IMR-90 (cell line): Measurements from ENCODE around the gene LYPD6B. TPM values are rescaled to one million over a fixed set of nuclear protein-coding genes. Genes with fewer than 3 reads are reported as not detected.

Experiments used
- ATAC-seq: fragments of 200-7000 bp; cut with Tn5 transposase; 2 replicates; pipeline ENCODE4 v1.9.1; 2020; ENCODE audit warnings: low read depth, mild to moderate bottlenecking, moderate library complexity
- BruUV-seq: library from RNA; stranded (reverse); fragments of 400-500 nt; replicated peaks from 2 replicates; lab custom pipeline; 2021; lab: Mats Ljungman, UMichigan
- CTCF ChIA-PET: fragments of 300-600 bp; formaldehyde crosslinking; extraction: SDS; loops from one replicate; lab custom pipeline; 2021; ENCODE audit warnings: antibody characterized with exemption; lab: Yijun Ruan, JAX
- POLR2A ChIA-PET: fragments of 300-600 bp; sonication (Branson Sonifier 250); formaldehyde crosslinking; loops from one replicate; lab custom pipeline; 2022; ENCODE audit warnings: antibody characterized with exemption; ENCODE audit not compliant: unreplicated experiment; lab: Charles Lee
- DNase-seq: peaks from one replicate; pipeline ENCODE4 v3.0.0; 2013
- H2AFZ ChIP-seq: replicated peaks from 2 replicates; pipeline ENCODE3; 2013; ENCODE audit warnings: low read length, mild to moderate bottlenecking; ENCODE audit not compliant: poor library complexity
- H2AK5ac ChIP-seq: 2 replicates; pipeline ENCODE4 v1.6.1; 2013; ENCODE audit warnings: low read depth, low read length, inconsistent platforms
- H2AK9ac ChIP-seq: replicated peaks from 2 replicates; pipeline ENCODE3; 2013; ENCODE audit warnings: mild to moderate bottlenecking, low read depth, low read length, moderate library complexity; ENCODE audit not compliant: poor library complexity
- H2BK120ac ChIP-seq: 2 replicates; pipeline ENCODE4 v1.6.1; 2013; ENCODE audit warnings: low read depth, low read length, inconsistent platforms
- H2BK15ac ChIP-seq: 3 replicates; pipeline ENCODE4 v1.6.1; 2013; ENCODE audit warnings: low read depth, low read length, inconsistent platforms
- H2BK20ac ChIP-seq: 2 replicates; pipeline ENCODE4 v1.6.1; 2013; ENCODE audit warnings: low read depth, mild to moderate bottlenecking, inconsistent platforms, low read length, moderate library complexity
- H2BK5ac ChIP-seq: 2 replicates; pipeline ENCODE4 v1.6.1; 2013; ENCODE audit warnings: mild to moderate bottlenecking, low read depth, low read length, inconsistent platforms; ENCODE audit not compliant: poor library complexity, severe bottlenecking
- H3K14ac ChIP-seq: replicated peaks from 2 replicates; pipeline ENCODE4 v1.6.1; 2013; ENCODE audit warnings: low read depth, low read length, inconsistent platforms
- H3K18ac ChIP-seq: 2 replicates; pipeline ENCODE4 v1.6.1; 2013; ENCODE audit warnings: low read depth, low read length, control low read depth
- H3K23ac ChIP-seq: 2 replicates; pipeline ENCODE4 v1.6.1; 2013; ENCODE audit warnings: low read depth, low read length, inconsistent platforms
- H3K27ac ChIP-seq: 2 replicates; pipeline ENCODE4 v1.5.1; 2013; ENCODE audit warnings: mild to moderate bottlenecking, control low read depth, low read length; ENCODE audit not compliant: insufficient read depth
- H3K27me3 ChIP-seq: 2 replicates; pipeline ENCODE4 v1.6.1; 2013; ENCODE audit warnings: low read length; ENCODE audit not compliant: control insufficient read depth, insufficient read depth
- H3K36me3 ChIP-seq: 2 replicates; pipeline ENCODE4 v1.6.1; 2013; ENCODE audit warnings: low read length, mixed read lengths; ENCODE audit not compliant: control insufficient read depth, insufficient read depth
- H3K4ac ChIP-seq: 2 replicates; pipeline ENCODE4 v1.6.1; 2013; ENCODE audit warnings: low read depth, low read length, inconsistent platforms
- H3K4me1 ChIP-seq: 2 replicates; pipeline ENCODE4 v1.6.1; 2013; ENCODE audit warnings: low read length, mixed read lengths; ENCODE audit not compliant: control insufficient read depth, insufficient read depth
- H3K4me2 ChIP-seq: 2 replicates; pipeline ENCODE4 v1.6.1; 2013; ENCODE audit warnings: low read depth, mild to moderate bottlenecking, control low read depth, low read length, moderate library complexity
- H3K4me3 ChIP-seq: 2 replicates; pipeline ENCODE4 v1.5.1; 2013; ENCODE audit warnings: low read depth, mild to moderate bottlenecking, control low read depth, low read length, moderate library complexity; ENCODE audit not compliant: insufficient read depth
- H3K56ac ChIP-seq: 2 replicates; pipeline ENCODE4 v1.6.1; 2013; ENCODE audit warnings: low read length, inconsistent platforms; ENCODE audit not compliant: insufficient read depth; ENCODE audit errors: extremely low read depth
- H3K79me1 ChIP-seq, 2 experiments: 2 replicates each; pipeline ENCODE4 v1.6.1; 2013; ENCODE audit warnings: low read length in 2 of 2, inconsistent platforms in 1 of 2, low read depth in 1 of 2
- H3K9ac ChIP-seq: 2 replicates; pipeline ENCODE4 v1.6.1; 2013; ENCODE audit warnings: low read depth, low read length, control low read depth
- H3K9me1 ChIP-seq: 2 replicates; pipeline ENCODE4 v1.6.1; 2013; ENCODE audit warnings: low read length, inconsistent platforms; ENCODE audit not compliant: insufficient read depth
- H3K9me3 ChIP-seq: 2 replicates; pipeline ENCODE4 v1.6.1; 2013; ENCODE audit warnings: low read length; ENCODE audit not compliant: control insufficient read depth, insufficient read depth
- H4K20me1 ChIP-seq: 2 replicates; pipeline ENCODE4 v1.6.1; 2013; ENCODE audit warnings: low read length, inconsistent platforms; ENCODE audit not compliant: insufficient read depth
- H4K5ac ChIP-seq: 2 replicates; pipeline ENCODE4 v1.6.1; 2013; ENCODE audit warnings: mild to moderate bottlenecking, low read depth, low read length, control low read depth
- H4K8ac ChIP-seq, 2 experiments: 2 replicates each; pipeline ENCODE4 v1.6.1; 2013; ENCODE audit warnings: low read depth in 2 of 2, low read length in 2 of 2, control low read depth in 1 of 2, inconsistent platforms in 1 of 2
- H4K91ac ChIP-seq: 2 replicates; pipeline ENCODE4 v1.6.1; 2013; ENCODE audit warnings: low read depth, low read length, inconsistent platforms; ENCODE audit not compliant: insufficient read depth
- BHLHE40 ChIP-seq: fragments of 150-350 bp; IDR thresholded peaks from 2 replicates; pipeline ENCODE4 v1.6.1; 2016; ENCODE audit warnings: mild to moderate bottlenecking, low read depth, low read length
- CEBPB ChIP-seq: IDR thresholded peaks from 2 replicates; pipeline ENCODE4 v1.6.1; 2012; ENCODE audit warnings: low read depth, low read length, improper control_type of control experiment
- CHD1 ChIP-seq: IDR thresholded peaks from 2 replicates; pipeline ENCODE4 v1.6.1; 2012; ENCODE audit warnings: low read depth, low read length, improper control_type of control experiment
- FOS ChIP-seq: fragments of 150-350 bp; IDR thresholded peaks from 2 replicates; pipeline ENCODE4 v1.6.1; 2016; ENCODE audit warnings: low read depth, low read length
- MAFK ChIP-seq: IDR thresholded peaks from 2 replicates; pipeline ENCODE4 v1.6.1; 2012; ENCODE audit warnings: low read depth, low read length, improper control_type of control experiment
- MAZ ChIP-seq: IDR thresholded peaks from 2 replicates; pipeline ENCODE4 v1.6.1; 2012; ENCODE audit warnings: low read depth, mild to moderate bottlenecking, low read length, improper control_type of control experiment, moderate library complexity, borderline replicate concordance
- MXI1 ChIP-seq: IDR thresholded peaks from 2 replicates; pipeline ENCODE4 v1.6.1; 2012; ENCODE audit warnings: low read depth, mild to moderate bottlenecking, low read length, moderate library complexity, borderline replicate concordance
- NFE2L2 ChIP-seq: fragments of 150-350 bp; IDR thresholded peaks from 2 replicates; pipeline ENCODE4 v1.6.1; 2016; ENCODE audit warnings: low read depth, mild to moderate bottlenecking, low read length
- POLR2A ChIP-seq: IDR thresholded peaks from 2 replicates; pipeline ENCODE4 v1.6.1; 2012; ENCODE audit warnings: mild to moderate bottlenecking, low read depth, low read length
- RAD21 ChIP-seq: IDR thresholded peaks from 2 replicates; pipeline ENCODE4 v1.6.1; 2012; ENCODE audit warnings: low read length, improper control_type of control experiment
- RCOR1 ChIP-seq: IDR thresholded peaks from 2 replicates; pipeline ENCODE4 v1.6.1; 2012; ENCODE audit warnings: mild to moderate bottlenecking, low read length, improper control_type of control experiment; ENCODE audit not compliant: insufficient replicate concordance
- RFX5 ChIP-seq: IDR thresholded peaks from 2 replicates; pipeline ENCODE4 v1.8.0; 2012; ENCODE audit warnings: low read depth, mild to moderate bottlenecking, low read length, moderate library complexity
- SMC3 ChIP-seq: fragments of 150-350 bp; IDR thresholded peaks from 2 replicates; pipeline ENCODE4 v1.6.1; 2016; ENCODE audit warnings: low read depth, mild to moderate bottlenecking, antibody characterized with exemption, low read length, moderate library complexity
- WGBS, 2 experiments: methylation state at CpG; one replicate each; pipeline versions ENCODE4 v1.1.5 to v1.1.7; 2013; ENCODE audit warnings: missing lambda C conversion rate in 2 of 2; ENCODE audit not compliant: insufficient read length in 1 of 2; ENCODE audit errors: extremely low coverage in 2 of 2; 5-methylcytosine and 5-hydroxymethylcytosine counted together
- dilution Hi-C: fragments of 300-500 bp; cut with HindIII; formaldehyde crosslinking; loops from one replicate; pipeline ENCODE4 v1.14.3; 2018; ENCODE audit warnings: low sequenced_read_pairs; ENCODE audit not compliant: unreplicated experiment
- in situ Hi-C: fragments of 300-500 bp; cut with MboI; formaldehyde crosslinking; loops from 3 replicates; pipeline ENCODE4 v1.14.3; 2019; ENCODE audit warnings: low sequenced_read_pairs, inconsistent platforms, mixed read lengths
- intact Hi-C: fragments of 100-400 bp; cut with micrococcal nuclease; formaldehyde crosslinking; loops from 2 replicates; pipeline ENCODE4 v1.10.0; 2022
- polyA plus RNA-seq, 3 experiments: library from polyadenylated mRNA; depleted of rRNA; stranded (reverse); fragments of >200 nt; gene quantifications; 2 replicates each; pipeline ENCODE4 v1.2.3, GENCODE V29; 2012; ENCODE audit warnings: low replicate concordance in 1 of 3
- total RNA-seq: library from RNA; depleted of rRNA; stranded (reverse); fragments of >200 nt; gene quantifications from 2 replicates; pipeline ENCODE4 v1.2.3, GENCODE V29; 2012
- TF ChIP-seq, protein P1 (sequence below): conservative IDR thresholded peaks from 2 replicates; pipeline ENCODE4 v1.5.1; 2012; ENCODE audit warnings: mild to moderate bottlenecking, low read depth, low read length, improper control_type of control experiment
- TF ChIP-seq, protein P2 (sequence below): fragments of 150-350 bp; IDR thresholded peaks from 2 replicates; pipeline ENCODE4 v1.6.1; 2017; ENCODE audit warnings: mild to moderate bottlenecking, antibody characterized with exemption, low read length, low read depth
- TF ChIP-seq, protein P3 (sequence below): fragments of 150-350 bp; IDR thresholded peaks from 2 replicates; pipeline ENCODE4 v1.6.1; 2016; ENCODE audit warnings: low read depth, mild to moderate bottlenecking, low read length, moderate library complexity, borderline replicate concordance

LYPD6B gene
- total and polyA plus RNA-seq, 2 of the 4 experiments (the other 2 are of a cell fraction) = 0.05 TPM; not detected in 1

DNA sequence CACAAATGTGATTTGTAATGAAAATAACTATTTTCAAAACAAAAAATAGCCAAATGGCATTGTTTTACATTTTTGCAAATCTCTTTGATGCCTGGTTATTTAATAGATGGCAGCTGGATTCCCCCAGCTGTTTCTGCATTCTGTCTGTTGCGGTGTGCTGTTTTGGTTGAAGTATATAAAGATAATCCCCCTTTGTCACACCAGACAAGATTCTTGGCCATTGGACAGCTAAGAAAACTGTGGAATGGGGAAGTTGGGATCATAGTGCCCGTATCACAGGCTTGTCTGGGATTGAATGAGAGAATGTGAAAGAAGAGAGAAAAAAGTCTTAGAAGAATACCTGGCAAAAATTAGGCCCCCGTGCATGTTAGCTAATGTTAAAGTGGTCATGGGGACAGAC is 19.5 kb upstream of the LYPD6B start:
- no peak overlapping the region for H3K27ac ChIP-seq
- no peak for DNase-seq
- intact Hi-C loops = no loop called here

More for the DNA sequence above, 19.5 kb upstream of the LYPD6B start:
- H3K36me3 ChIP-seq = no peaks in the 10 kb centered on the region
- no peak overlapping the region for H3K9ac ChIP-seq
- dilution Hi-C loops (no loop called here), in situ Hi-C loops (loop anchor here (5.0 kb wide), 1 partner anchor 543 kb away; no protein-coding TSS in a partner anchor)
- no peaks in the 10 kb centered on the region for H3K9me1 ChIP-seq
- H4K91ac ChIP-seq = no peak overlapping the region
- H3K56ac ChIP-seq = no peak overlapping the region
- no peak for TF ChIP-seq RFX5
- TF ChIP-seq MAFK = no peak
- TF ChIP-seq, protein P1, sequence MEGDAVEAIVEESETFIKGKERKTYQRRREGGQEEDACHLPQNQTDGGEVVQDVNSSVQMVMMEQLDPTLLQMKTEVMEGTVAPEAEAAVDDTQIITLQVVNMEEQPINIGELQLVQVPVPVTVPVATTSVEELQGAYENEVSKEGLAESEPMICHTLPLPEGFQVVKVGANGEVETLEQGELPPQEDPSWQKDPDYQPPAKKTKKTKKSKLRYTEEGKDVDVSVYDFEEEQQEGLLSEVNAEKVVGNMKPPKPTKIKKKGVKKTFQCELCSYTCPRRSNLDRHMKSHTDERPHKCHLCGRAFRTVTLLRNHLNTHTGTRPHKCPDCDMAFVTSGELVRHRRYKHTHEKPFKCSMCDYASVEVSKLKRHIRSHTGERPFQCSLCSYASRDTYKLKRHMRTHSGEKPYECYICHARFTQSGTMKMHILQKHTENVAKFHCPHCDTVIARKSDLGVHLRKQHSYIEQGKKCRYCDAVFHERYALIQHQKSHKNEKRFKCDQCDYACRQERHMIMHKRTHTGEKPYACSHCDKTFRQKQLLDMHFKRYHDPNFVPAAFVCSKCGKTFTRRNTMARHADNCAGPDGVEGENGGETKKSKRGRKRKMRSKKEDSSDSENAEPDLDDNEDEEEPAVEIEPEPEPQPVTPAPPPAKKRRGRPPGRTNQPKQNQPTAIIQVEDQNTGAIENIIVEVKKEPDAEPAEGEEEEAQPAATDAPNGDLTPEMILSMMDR = no peak
- TF ChIP-seq MAZ = no peak
- TF ChIP-seq, protein P2, sequence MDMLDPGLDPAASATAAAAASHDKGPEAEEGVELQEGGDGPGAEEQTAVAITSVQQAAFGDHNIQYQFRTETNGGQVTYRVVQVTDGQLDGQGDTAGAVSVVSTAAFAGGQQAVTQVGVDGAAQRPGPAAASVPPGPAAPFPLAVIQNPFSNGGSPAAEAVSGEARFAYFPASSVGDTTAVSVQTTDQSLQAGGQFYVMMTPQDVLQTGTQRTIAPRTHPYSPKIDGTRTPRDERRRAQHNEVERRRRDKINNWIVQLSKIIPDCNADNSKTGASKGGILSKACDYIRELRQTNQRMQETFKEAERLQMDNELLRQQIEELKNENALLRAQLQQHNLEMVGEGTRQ = no peak
- no peak for TF ChIP-seq NFE2L2
- TF ChIP-seq CHD1 = no peak
- no peak for TF ChIP-seq CEBPB
- TF ChIP-seq BHLHE40 = no peak
- TF ChIP-seq RAD21 = no peak
- TF ChIP-seq RCOR1 = no peak
- TF ChIP-seq POLR2A = no peak
- TF ChIP-seq, protein P3, sequence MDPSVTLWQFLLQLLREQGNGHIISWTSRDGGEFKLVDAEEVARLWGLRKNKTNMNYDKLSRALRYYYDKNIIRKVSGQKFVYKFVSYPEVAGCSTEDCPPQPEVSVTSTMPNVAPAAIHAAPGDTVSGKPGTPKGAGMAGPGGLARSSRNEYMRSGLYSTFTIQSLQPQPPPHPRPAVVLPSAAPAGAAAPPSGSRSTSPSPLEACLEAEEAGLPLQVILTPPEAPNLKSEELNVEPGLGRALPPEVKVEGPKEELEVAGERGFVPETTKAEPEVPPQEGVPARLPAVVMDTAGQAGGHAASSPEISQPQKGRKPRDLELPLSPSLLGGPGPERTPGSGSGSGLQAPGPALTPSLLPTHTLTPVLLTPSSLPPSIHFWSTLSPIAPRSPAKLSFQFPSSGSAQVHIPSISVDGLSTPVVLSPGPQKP = no peak
- no peak for TF ChIP-seq SMC3
- no peak for TF ChIP-seq MXI1
- no peak for TF ChIP-seq FOS
- H3K23ac ChIP-seq = no peak overlapping the region
- no peak overlapping the region for H3K14ac ChIP-seq
- CTCF ChIA-PET = interaction anchor here (1.0 to 5.3 kb wide), 2 partner anchors 250 to 543 kb away, joined by 3 to 49 read pairs; no protein-coding TSS in a partner anchor
- WGBS, 2 experiments = no CpG with 5 or more reads among the region's 3 CpGs
- POLR2A ChIA-PET = no interaction called here
- H3K18ac ChIP-seq = no peak overlapping the region
- no TSS peak for BruUV-seq
- H2BK15ac ChIP-seq = no peak overlapping the region
- H3K9me3 ChIP-seq = no peaks in the 10 kb centered on the region
- H4K8ac ChIP-seq = no peak overlapping the region
- H4K20me1 ChIP-seq = no peaks in the 10 kb centered on the region
- no peak overlapping the region for H2AFZ ChIP-seq
- no peak overlapping the region for H2AK5ac ChIP-seq
- H3K4me3 ChIP-seq = no peak overlapping the region
- H3K4me1 ChIP-seq = no peaks in the 10 kb centered on the region
- H4K5ac ChIP-seq = no peak overlapping the region
- no peak overlapping the region for H3K4me2 ChIP-seq
- ATAC-seq = no peak
- H2BK5ac ChIP-seq = no peak overlapping the region
- H3K4ac ChIP-seq = no peak overlapping the region
- no peaks in the 10 kb centered on the region for H3K79me1 ChIP-seq
- H2BK120ac ChIP-seq = no peak overlapping the region
- peaks cover 2% of the 10 kb centered on the region; the same call in 1 of the 2 replicates for H3K27me3 ChIP-seq
- no peak overlapping the region for H2BK20ac ChIP-seq
- no peak overlapping the region for H2AK9ac ChIP-seq
